ENCODE data around the gene TNS3.

DNA sequence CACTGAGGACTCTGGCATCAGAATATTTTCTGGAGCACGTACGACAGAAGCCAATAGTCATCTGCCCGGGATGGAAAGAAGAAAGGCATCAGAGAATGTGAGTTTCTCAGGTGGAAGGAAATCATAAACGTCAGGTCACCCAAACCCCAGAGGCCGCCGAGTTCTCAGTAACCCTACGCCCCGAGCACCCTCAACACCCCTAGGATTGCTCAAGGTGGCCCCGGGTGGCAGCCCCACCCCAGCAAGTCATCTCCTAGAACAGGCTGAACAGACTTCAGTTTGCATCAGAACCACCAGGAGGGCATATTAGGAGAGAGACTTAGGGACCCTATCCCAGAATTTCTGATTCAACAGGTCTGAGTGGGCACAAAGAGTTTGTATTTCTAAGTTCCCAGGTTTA, 117.6 kb downstream of the TNS3 start:
- no peak for TF ChIP-seq POLR2A (IDR thresholded peaks at IDR 0.05; ENCODE audit: low read length)
- no peak for TF ChIP-seq GATA1 (IDR thresholded peaks at IDR 0.05; ENCODE audit: low read depth, low read length)
